ENCODE data around the gene SMIM14.
"Not testable (repeated sequence)": the region's sequence is repeated elsewhere in the genome, so short reads cannot be mapped to it uniquely, and the experiment has no call there.

The SMIM14 gene

DNA sequence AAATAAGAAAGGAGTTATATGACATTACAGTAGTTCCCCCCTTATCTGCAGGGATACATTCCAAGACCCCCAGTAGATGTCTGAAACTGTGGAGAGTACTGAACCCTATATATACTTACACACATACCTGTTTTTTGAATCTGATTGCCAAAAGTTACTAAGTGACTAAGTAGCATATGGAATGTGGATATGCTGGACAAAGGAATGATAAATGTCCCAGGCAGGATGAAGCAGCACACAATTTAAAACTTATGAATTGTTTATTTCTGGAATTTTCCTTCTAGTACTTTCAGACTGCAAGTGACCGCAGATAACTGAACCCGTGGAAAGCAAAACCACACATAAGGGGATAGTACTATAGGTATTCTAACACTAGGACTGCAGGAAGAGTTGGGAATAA lies 134.1 kb downstream of the SMIM14 start:
- DNase-seq (ENCODE audit: low spot score) (no peak), FAIRE-seq (no peak)

GRCh38 chr4:39502664-39503035 lies 136.0 kb downstream of the SMIM14 start:
- not testable (repeated sequence) for DNase-seq (ENCODE audit: low spot score); FAIRE-seq

DNA sequence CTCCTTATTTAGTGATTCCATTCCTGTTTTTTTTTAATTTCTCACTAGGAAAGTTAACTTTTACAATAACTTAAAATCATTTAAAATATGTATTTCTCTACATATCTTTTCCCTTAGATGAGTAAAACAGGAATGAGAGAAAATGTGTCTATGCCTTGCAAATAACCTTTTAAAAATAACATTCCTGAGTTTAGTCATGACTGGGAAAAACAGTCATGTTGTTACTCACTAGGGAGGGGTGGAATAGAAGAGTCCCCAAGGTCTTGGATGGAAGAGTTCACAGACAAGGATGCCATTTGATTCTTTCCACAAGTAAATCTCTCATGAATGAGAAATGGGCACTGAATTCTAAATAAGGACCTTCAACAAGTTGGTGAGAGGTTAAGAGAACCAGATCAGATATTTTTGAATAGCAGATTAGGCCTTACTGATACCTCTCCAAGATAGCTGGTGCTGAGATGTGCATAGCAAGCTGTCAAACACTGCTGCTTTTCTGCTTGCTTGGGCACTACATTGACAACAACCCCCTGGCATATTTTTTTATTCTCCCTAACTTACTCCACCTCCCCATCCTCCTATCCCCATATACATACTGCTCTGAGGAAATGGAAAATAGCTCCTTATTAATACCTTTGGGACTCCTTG lies 136.5 kb downstream of the SMIM14 start:
- DNase-seq (ENCODE audit: low spot score): peak; percentile 27
- peak; percentile 73 for FAIRE-seq

DNA sequence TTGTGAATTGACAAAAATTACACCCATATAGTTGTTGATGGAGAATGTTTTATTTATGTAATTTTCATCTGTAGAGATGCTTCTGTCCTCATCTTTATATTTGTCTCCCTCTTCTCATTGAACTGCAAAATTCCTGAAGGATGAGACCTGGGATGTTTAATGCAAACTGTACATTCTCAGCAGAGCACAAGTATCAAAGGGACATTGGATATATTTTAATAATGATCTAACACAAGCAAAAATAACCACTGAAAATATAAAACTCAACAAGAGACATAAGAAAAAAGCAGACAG lies 140.0 kb downstream of the SMIM14 start:
- FAIRE-seq (no peak), DNase-seq (ENCODE audit: low spot score) (no peak)

GRCh38 chr4:39497909-39498726 lies 140.5 kb downstream of the SMIM14 start:
- DNase-seq (ENCODE audit: low spot score): no peak
- no peak for FAIRE-seq

Measured in RCC 7860 (cell line).